HFF-Myc (cell line): ENCODE results near the gene RAB10.
"Not testable (repeated sequence)": the region's sequence is repeated elsewhere in the genome, so short reads cannot be mapped to it uniquely, and the experiment has no call there.

ENCODE experiments used
- DNase-seq: peaks from one replicate; pipeline ENCODE4 v3.0.0-alpha.2; 2011; ENCODE audit warnings: low read depth; ENCODE audit errors: extremely low read depth
- H3K4me3 ChIP-seq: replicated peaks from 2 replicates; pipeline ENCODE4 v1.5.1; 2011; ENCODE audit warnings: low read depth, mild to moderate bottlenecking, control low read depth, low read length
- CTCF ChIP-seq: IDR thresholded peaks from 2 replicates; pipeline ENCODE4 v1.5.1; 2012; ENCODE audit warnings: mild to moderate bottlenecking, low read depth, low read length, control low read depth; ENCODE audit errors: missing control alignments

RAB10 gene

GRCh38 chr2:26016012-26016705, 17.7 kb upstream of the RAB10 start:
- DNase-seq, result no peak
- TF ChIP-seq CTCF, result no peak
- H3K4me3 ChIP-seq, result no peak overlapping the region

GRCh38 chr2:26016706-26017045, 17.2 kb upstream of the RAB10 start:
- not testable (repeated sequence) for DNase-seq

GRCh38 chr2:26017464-26018183, 16.3 kb upstream of the RAB10 start:
- TF ChIP-seq CTCF, result no peak
- no peak overlapping the region for H3K4me3 ChIP-seq
- no peak for DNase-seq

More at GRCh38 chr2:26016706-26017045, 17.2 kb upstream of the RAB10 start:
- not testable (repeated sequence) for H3K4me3 ChIP-seq

GRCh38 chr2:26018184-26019055, 15.5 kb upstream of the RAB10 start:
- H3K4me3 ChIP-seq, result no peak overlapping the region
- TF ChIP-seq CTCF, result no peak
- DNase-seq, result peak; percentile 63

- DNase-seq, result no peak
- no peak overlapping the region for H3K4me3 ChIP-seq
- TF ChIP-seq CTCF, result no peak
These were observed 13.6 kb upstream of the RAB10 start for GRCh38 chr2:26020231-26020640.

GRCh38 chr2:26024260-26024659, 9.6 kb upstream of the RAB10 start:
- no peak for DNase-seq
- TF ChIP-seq CTCF, result no peak

GRCh38 chr2:26025509-26025908, 8.4 kb upstream of the RAB10 start:
- no peak for DNase-seq
- no peak overlapping the region for H3K4me3 ChIP-seq
- no peak for TF ChIP-seq CTCF

More at GRCh38 chr2:26024260-26024659, 9.6 kb upstream of the RAB10 start:
- no peak overlapping the region for H3K4me3 ChIP-seq

GRCh38 chr2:26028083-26028482, 5.8 kb upstream of the RAB10 start:
- not testable (repeated sequence) for H3K4me3 ChIP-seq, DNase-seq

GRCh38 chr2:26032586-26033269, 1.2 kb upstream of the RAB10 start:
- H3K4me3 ChIP-seq, result peak overlapping the region; percentile 96
- not testable (repeated sequence) for DNase-seq
